Hematopoietic multipotent progenitor cell treated with erythropoietin and hydrocortisone succinate and interleukin-3 and kit ligand, for 15 days (in vitro differentiated cells): ENCODE data around the gene ESPNL.
A peak's percentile ranks its signal among the peaks of the same experiment; 100 is the strongest.

Experiments
- DNase-seq: peaks from one replicate; pipeline ENCODE4 v3.0.0-alpha.2; 2015; ENCODE audit warnings: low spot score

ESPNL gene

DNA sequence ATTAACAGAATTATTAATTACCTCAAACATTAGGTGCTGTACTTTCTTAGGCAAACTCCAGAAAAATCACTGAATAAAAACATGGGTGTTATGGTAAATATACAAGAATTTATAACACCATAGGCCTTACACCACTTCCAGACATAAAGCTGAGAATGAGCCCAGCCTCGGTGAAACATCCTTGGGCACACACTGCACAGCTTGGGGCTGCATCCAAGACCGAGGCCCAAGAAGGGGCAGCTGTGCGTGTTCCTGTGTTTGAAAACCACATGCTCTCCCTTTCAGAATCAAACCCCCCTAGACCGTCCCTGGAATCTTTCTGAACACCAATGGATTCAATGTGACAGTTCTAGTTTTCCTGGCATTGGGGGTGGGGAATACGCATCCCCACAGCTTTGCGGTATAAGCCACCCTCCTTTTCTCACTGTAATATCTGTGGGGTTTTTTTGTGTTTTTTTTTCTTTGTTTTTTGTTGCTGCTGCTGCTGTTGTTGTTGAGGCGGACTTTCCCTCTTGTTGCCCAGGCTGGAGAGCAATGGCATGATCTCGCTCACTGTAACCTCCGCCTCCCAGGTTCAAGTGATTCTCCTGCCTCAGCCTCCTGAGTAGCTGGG lies 71.5 kb downstream of the ESPNL start:
- no peak for DNase-seq

DNA sequence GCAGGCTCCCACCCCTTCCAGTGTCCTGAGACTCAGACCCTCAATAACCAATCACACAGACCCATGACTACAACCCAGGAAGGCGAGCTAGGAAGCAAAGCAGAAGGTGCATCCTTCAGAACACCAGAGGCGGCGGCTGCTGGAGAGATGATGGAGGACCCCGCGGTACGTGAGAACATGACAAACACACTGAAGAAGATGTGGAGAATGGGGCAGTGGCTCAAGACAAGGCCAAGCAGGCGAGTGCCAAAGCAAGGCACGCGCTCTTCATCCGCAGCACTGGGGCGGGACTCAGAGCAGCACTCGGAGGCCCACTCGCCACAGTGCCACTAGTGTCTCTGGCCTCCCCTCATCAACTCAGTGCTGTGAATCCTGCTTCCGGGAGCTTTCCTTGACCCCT lies 72.3 kb downstream of the ESPNL start:
- DNase-seq = no peak

DNA sequence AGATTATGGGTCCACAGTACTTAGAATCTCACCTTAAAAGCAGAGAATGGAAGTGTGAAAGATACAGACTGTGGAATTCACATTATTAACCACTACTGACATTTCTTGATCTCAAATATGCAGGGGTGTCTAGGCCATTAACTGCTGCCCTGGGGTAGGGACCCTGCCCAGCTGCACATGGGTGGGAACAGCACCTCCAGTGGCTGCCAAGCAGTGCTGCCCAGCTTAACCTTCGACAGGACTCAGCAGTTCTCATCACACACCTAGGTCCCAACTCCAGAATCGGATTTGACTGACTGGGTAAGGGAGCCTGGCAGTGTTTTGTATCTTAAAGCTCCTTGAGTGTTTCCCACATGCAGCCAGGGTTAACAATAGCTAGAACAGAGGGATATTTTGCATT lies 73.6 kb downstream of the ESPNL start:
- DNase-seq = peak; percentile 31

DNA sequence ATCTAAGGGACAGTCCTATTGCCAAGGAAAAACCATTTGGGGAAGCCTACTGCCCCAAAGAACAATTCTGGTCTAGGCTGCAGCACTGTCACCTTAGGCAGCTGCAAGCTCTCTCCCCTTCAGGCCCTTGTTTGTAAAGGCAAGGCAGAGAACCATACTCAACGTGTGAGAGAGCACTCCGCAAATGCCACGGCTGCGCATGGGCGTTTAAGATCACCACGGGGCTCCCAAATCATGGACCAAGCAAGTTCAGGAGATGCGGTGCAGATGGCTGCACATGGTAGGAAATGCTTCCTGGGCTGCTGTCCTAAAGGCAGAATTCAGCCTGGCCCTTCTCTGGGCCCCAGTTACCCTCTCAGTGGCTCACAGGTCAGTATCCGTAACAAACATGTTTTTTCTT lies 74.2 kb downstream of the ESPNL start:
- DNase-seq = no peak

DNA sequence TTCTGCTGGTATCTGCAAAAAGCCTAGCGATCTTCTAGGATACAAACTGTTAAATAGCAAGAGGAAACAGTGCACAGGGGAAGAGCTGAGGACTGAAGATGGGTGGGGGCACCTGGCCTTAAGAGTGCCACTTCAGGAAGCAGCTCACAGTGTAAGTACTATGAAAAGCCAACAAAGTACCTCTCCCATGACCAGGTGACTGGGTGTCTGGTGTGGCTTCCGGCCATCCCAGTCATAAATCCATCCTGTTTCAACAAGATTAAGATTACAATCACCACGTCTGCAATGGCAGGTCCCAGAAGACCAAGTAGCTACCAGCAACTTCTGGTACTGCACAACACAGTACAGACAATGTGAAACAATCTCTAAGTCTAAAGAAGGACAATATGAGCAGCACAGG lies 74.6 kb downstream of the ESPNL start:
- no peak for DNase-seq

DNA sequence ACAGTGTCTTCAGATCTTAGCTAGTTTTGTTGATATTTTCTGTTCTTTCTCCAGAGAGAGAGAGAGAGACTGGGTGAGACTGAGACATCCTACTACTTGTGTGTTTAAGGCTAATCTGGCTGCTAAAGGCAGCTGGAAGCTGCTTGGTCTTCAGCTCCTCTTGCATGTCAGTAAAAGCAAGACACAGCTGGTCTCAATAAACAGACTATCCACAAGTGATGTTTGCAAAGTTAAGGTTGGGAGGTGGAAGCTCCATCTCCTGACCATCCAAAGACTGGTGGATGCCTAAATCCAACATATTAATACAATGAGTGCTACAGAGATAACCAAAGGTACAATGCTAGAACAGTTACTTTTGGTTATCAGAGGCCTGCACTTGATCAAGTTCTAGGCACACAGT lies 76.5 kb downstream of the ESPNL start:
- no peak for DNase-seq

DNA sequence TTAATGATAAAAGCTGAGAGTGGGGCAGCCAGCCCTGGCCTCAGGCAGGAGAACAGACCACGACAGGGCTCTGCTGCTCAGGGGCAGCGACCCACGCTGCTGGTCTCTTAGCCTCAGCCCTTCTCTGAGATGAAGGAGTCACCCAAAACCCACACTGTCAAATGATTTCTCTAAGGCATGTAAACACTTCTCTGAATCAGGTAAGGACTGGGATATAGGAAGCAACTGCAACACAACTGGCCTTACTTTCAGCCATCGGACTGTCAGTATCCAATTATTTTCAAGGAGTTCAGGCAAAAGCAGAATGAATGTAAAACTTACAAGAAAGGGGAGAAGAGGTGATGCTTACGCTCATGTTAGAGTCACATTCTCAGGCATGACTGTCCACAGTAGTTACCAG lies 80.4 kb downstream of the ESPNL start:
- no peak for DNase-seq

DNA sequence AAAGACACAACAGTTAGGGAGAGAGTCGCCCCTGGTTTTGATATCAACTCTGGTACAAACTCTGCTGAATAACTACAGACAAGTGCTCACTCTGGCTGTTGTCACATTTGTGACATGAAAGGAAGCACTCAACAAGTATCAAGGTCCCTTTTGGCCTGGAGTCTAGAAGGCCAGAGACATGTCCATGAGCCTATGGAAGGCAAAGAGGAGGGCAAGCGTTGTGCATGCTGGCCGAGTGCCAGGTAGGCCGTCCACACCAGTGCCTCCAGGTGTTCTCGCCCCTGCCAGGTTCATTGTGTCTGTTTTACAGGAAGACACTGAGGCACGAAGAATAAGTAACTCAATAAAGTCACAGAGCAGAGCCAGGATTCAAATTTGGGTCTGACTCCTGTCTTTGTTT lies 82.2 kb downstream of the ESPNL start:
- no peak for DNase-seq
